Psoas muscle (tissue), 8 donors: ENCODE data around the gene FSIP2. TPM values are rescaled to one million over a fixed set of nuclear protein-coding genes. Genes with fewer than 3 reads are reported as not detected.

Source experiments
- ATAC-seq, 4 donors: fragments of 200-7000 bp; cut with Tn5 transposase; one replicate each; pipeline ENCODE4 v1.9.1; 2020; ENCODE audit warnings: moderate library complexity in 3 of 4, mild to moderate bottlenecking in 2 of 4
- DNase-seq, 2 donors: peaks; one replicate each; pipeline ENCODE4 v3.0.0-alpha.2; 2020
- H3K27ac ChIP-seq: fragments of 200-600 bp; one replicate; pipeline ENCODE4 v1.8.0; 2022
- H3K27me3 ChIP-seq, 3 donors: fragments of 200-600 bp in 1 of 3; one replicate each; pipeline versions ENCODE4 v1.6.1 to v1.8.0; 2013 to 2022; ENCODE audit warnings: low read length in 2 of 3, mild to moderate bottlenecking in 2 of 3, moderate library complexity in 1 of 3; ENCODE audit not compliant: insufficient read depth in 3 of 3
- H3K36me3 ChIP-seq, 2 donors: fragments of 200-600 bp in 1 of 2; one replicate each; pipeline versions ENCODE4 v1.6.1 to v1.8.0; 2013 to 2022; ENCODE audit warnings: low read depth in 1 of 2, mild to moderate bottlenecking in 1 of 2, moderate library complexity in 1 of 2; ENCODE audit not compliant: insufficient read depth in 1 of 2
- H3K4me1 ChIP-seq: fragments of 200-600 bp; one replicate; pipeline ENCODE4 v1.8.0; 2022
- H3K4me3 ChIP-seq: fragments of 200-600 bp; one replicate; pipeline ENCODE4 v1.8.0; 2022; ENCODE audit warnings: mild to moderate bottlenecking
- H3K9me3 ChIP-seq: fragments of 200-600 bp; one replicate; pipeline ENCODE4 v1.8.0; 2022
- WGBS, 3 donors: extraction: QIAGEN DNeasy Blood & Tissue Kit; methylation state at CpG; one replicate each; pipeline versions ENCODE4 v1.1.6 to v1.1.7; 2013; 5-methylcytosine and 5-hydroxymethylcytosine counted together
- intact Hi-C, 2 donors: fragments of 100-400 bp; cut with DNase I; formaldehyde crosslinking; loops; one replicate each; pipeline versions ENCODE4 v1.11.0 to v1.14.2; 2022
- polyA plus RNA-seq, 3 donors: library from polyadenylated mRNA; stranded (reverse); fragments of 200-250 nt; gene quantifications; one replicate each; pipeline ENCODE4 v1.2.3, GENCODE V29; 2013
- total RNA-seq, 4 donors: library from RNA; stranded (reverse); fragmentation: NEBNext Ultra II Directional in 2 of 4; extraction: Animal tissue kit (Norgen Biotek cat#: 25700) in 2 of 4; gene quantifications; one replicate each; pipeline versions ENCODE4 v1.2.1 to v1.2.4, GENCODE V29; 2021 to 2023
- TF ChIP-seq, protein P1 (sequence below): fragments of 200-600 bp; IDR thresholded peaks from one replicate; pipeline ENCODE4 v1.8.0; 2022; ENCODE audit warnings: antibody characterized with exemption
- donor health status: healthy with polysubstance abuse.
- donor health status: DM: no; HTN: no; CAD: no; lungs with moderate emphysema.
- donor health status: Bipolar disorder and iron deficiency.
- donor health status: healthy.
- donor health status: DM: yes; HTN: yes; CAD: no.
- donor health status: DM: no; HTN: no; CAD: no.
- donor health status: DM: no; HTN: no; CAD: no.
- donor health status: DM: yes; HTN: yes; CAD: no.

Gene FSIP2
- total and polyA plus RNA-seq, 7 donors = 0.01 to 0.34 (median 0.06) TPM; not detected in 1

GRCh38 chr2:185828326-185828725 lies 89.7 kb downstream of the FSIP2 start:
- Histone ChIP-seq H3K4me1 (no peaks in the 10 kb centered on the region), H3K4me3 (no peak overlapping the region), H3K27ac (no peak overlapping the region), H3K36me3 (no peaks in the 10 kb centered on the region), H3K27me3 (no peaks in the 10 kb centered on the region), H3K9me3 (no peaks in the 10 kb centered on the region)
- TF ChIP-seq, protein P1, sequence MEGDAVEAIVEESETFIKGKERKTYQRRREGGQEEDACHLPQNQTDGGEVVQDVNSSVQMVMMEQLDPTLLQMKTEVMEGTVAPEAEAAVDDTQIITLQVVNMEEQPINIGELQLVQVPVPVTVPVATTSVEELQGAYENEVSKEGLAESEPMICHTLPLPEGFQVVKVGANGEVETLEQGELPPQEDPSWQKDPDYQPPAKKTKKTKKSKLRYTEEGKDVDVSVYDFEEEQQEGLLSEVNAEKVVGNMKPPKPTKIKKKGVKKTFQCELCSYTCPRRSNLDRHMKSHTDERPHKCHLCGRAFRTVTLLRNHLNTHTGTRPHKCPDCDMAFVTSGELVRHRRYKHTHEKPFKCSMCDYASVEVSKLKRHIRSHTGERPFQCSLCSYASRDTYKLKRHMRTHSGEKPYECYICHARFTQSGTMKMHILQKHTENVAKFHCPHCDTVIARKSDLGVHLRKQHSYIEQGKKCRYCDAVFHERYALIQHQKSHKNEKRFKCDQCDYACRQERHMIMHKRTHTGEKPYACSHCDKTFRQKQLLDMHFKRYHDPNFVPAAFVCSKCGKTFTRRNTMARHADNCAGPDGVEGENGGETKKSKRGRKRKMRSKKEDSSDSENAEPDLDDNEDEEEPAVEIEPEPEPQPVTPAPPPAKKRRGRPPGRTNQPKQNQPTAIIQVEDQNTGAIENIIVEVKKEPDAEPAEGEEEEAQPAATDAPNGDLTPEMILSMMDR = no peak
- 59 to 66% (median 65%) methylated on average over 3 of the region's 3 CpGs for WGBS, 3 donors
- DNase-seq = no peak
- intact Hi-C loops = no loop called here
- no peak for ATAC-seq

- intact Hi-C loops = no loop called here
These were observed 95.3 kb downstream of the FSIP2 start for GRCh38 chr2:185833864-185834263.

GRCh38 chr2:185835974-185836373 lies 97.4 kb downstream of the FSIP2 start:
- TF ChIP-seq, protein P1 = no peak
- WGBS, 3 donors = 94 to 95% (median 95%) methylated on average over 8 of the region's 8 CpGs
- Histone ChIP-seq H3K27me3 (no peaks in the 10 kb centered on the region), H3K27ac (no peak overlapping the region), H3K4me1 (no peaks in the 10 kb centered on the region), H3K9me3 (peaks cover 13% of the 10 kb centered on the region), H3K4me3 (no peak overlapping the region), H3K36me3 (no peaks in the 10 kb centered on the region)
- ATAC-seq (no peak), DNase-seq (no peak)
- intact Hi-C loops = no loop called here

More at GRCh38 chr2:185833864-185834263, 95.3 kb downstream of the FSIP2 start:
- H3K4me3 ChIP-seq = no peak overlapping the region
- 67 to 84% (median 82%) methylated on average over 1 of the region's 1 CpG for WGBS, 3 donors
- no peak overlapping the region for H3K27ac ChIP-seq
- H3K4me1 ChIP-seq = no peaks in the 10 kb centered on the region
- no peaks in the 10 kb centered on the region for H3K27me3 ChIP-seq
- ATAC-seq (no peak), DNase-seq (no peak)
- H3K36me3 ChIP-seq = no peaks in the 10 kb centered on the region
- peaks cover 9% of the 10 kb centered on the region for H3K9me3 ChIP-seq
- TF ChIP-seq, protein P1 = no peak

DNA sequence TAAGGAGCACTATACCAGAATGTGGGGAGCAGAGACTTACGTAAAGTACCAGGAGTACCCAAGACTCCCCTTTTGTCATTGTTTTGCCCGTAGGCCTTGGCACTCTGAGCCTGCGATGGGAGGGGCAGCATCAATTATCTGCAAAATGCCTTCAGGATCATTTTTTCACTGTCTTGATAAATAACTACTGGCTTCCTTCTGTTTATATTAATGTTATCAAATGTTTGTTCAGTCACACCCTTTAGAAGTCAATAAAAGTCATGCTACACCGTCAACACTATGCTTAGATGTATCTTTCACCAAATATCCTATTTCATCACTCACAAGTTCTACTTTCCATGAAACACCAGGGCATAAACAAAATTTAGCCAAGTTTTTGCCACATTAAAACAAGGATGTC lies 116.3 kb downstream of the FSIP2 start:
- no peak overlapping the region for H3K27ac ChIP-seq
- no peak for ATAC-seq
- H3K27me3 ChIP-seq = no peaks in the 10 kb centered on the region
- TF ChIP-seq, protein P1 = no peak
- 91 to 93% (median 93%) methylated on average over 4 of the region's 4 CpGs for WGBS, 3 donors
- H3K4me1 ChIP-seq = no peaks in the 10 kb centered on the region
- H3K4me3 ChIP-seq = no peak overlapping the region
- DNase-seq = no peak
- H3K36me3 ChIP-seq = no peaks in the 10 kb centered on the region
- H3K9me3 ChIP-seq = no peaks in the 10 kb centered on the region
- intact Hi-C loops = no loop called here

GRCh38 chr2:185857691-185858090 lies 119.1 kb downstream of the FSIP2 start:
- ATAC-seq (no peak), DNase-seq (no peak)
- Histone ChIP-seq H3K27me3 (no peaks in the 10 kb centered on the region), H3K4me1 (no peaks in the 10 kb centered on the region), H3K4me3 (no peak overlapping the region), H3K9me3 (no peaks in the 10 kb centered on the region), H3K36me3 (no peaks in the 10 kb centered on the region), H3K27ac (no peak overlapping the region)
- intact Hi-C loops = no loop called here
- TF ChIP-seq, protein P1 = no peak
